WTC11 (cell line): ENCODE data around the gene ATF4. TPM values are rescaled to one million over a fixed set of nuclear protein-coding genes. Genes with fewer than 3 reads are reported as not detected.

ENCODE experiments used
- ATAC-seq: fragments of 200-7000 bp; cut with Tn5 transposase; 2 replicates; pipeline ENCODE4 v1.10.0; 2021; ENCODE audit warnings: mild to moderate bottlenecking, moderate library complexity
- CTCF ChIA-PET: fragments of 300-600 bp; sonication (Branson Sonifier 250); formaldehyde crosslinking; loops from one replicate; lab custom pipeline; 2021; ENCODE audit warnings: antibody characterized with exemption; lab: Charles Lee
- POLR2A ChIA-PET: fragments of 350-600 bp; sonication (Branson Sonifier 250); formaldehyde crosslinking; loops from one replicate; lab custom pipeline; 2021; ENCODE audit warnings: antibody characterized with exemption; lab: Charles Lee
- DNase-seq: peaks from one replicate; pipeline ENCODE4 v3.0.0; 2021; ENCODE audit warnings: low spot score
- H3K27ac Mint-ChIP-seq: 2 replicates; pipeline ENCODE4 v1.8.0; 2021; ENCODE audit warnings: mixed read lengths
- H3K27me3 Mint-ChIP-seq: 2 replicates; pipeline ENCODE4 v1.8.0; 2021; ENCODE audit warnings: low read depth, mild to moderate bottlenecking, moderate library complexity, mixed read lengths
- H3K36me3 Mint-ChIP-seq: 2 replicates; pipeline ENCODE4 v1.8.0; 2021; ENCODE audit warnings: mixed read lengths
- H3K4me1 Mint-ChIP-seq: 2 replicates; pipeline ENCODE4 v1.8.0; 2022; ENCODE audit warnings: mixed read lengths
- H3K4me3 Mint-ChIP-seq: 2 replicates; pipeline ENCODE4 v1.8.0; 2021; ENCODE audit warnings: mild to moderate bottlenecking, moderate library complexity, mixed read lengths
- H3K9me3 Mint-ChIP-seq: 2 replicates; pipeline ENCODE4 v1.8.0; 2021; ENCODE audit warnings: mixed read lengths
- ATF6 ChIP-seq: sonication (generic); formaldehyde crosslinking; IDR thresholded peaks from 2 replicates; pipeline ENCODE4 v1.8.1; 2023; ENCODE audit warnings: mild to moderate bottlenecking, missing genetic modification reagents
- CREM ChIP-seq: sonication (generic); formaldehyde crosslinking; IDR thresholded peaks from 2 replicates; pipeline ENCODE4 v1.8.1; 2022; ENCODE audit warnings: mild to moderate bottlenecking, missing genetic modification reagents, moderate library complexity
- CTCF ChIP-seq: fragments of 200-600 bp; IDR thresholded peaks from 2 replicates; pipeline ENCODE4 v1.8.0; 2022; ENCODE audit warnings: antibody characterized with exemption
- HMGXB4 ChIP-seq: sonication (generic); formaldehyde crosslinking; IDR thresholded peaks from 2 replicates; pipeline ENCODE4 v1.8.1; 2023; ENCODE audit warnings: mild to moderate bottlenecking, moderate library complexity, missing genetic modification reagents
- KAT7 ChIP-seq: sonication (generic); formaldehyde crosslinking; IDR thresholded peaks from 2 replicates; pipeline ENCODE4 v1.8.1; 2023; ENCODE audit warnings: missing genetic modification reagents, mild to moderate bottlenecking, borderline replicate concordance
- PREB ChIP-seq: sonication (generic); formaldehyde crosslinking; IDR thresholded peaks from 2 replicates; pipeline ENCODE4 v1.8.1; 2022; ENCODE audit warnings: mild to moderate bottlenecking, missing genetic modification reagents, moderate library complexity, borderline replicate concordance
- TEAD1 ChIP-seq: sonication (generic); formaldehyde crosslinking; IDR thresholded peaks from 2 replicates; pipeline ENCODE4 v1.8.0; 2022; ENCODE audit warnings: mild to moderate bottlenecking, missing genetic modification reagents
- TEAD4 ChIP-seq: sonication (generic); formaldehyde crosslinking; IDR thresholded peaks from 2 replicates; pipeline ENCODE4 v1.8.0; 2022; ENCODE audit warnings: mild to moderate bottlenecking, missing genetic modification reagents
- ZNF138 ChIP-seq: sonication (generic); formaldehyde crosslinking; conservative IDR thresholded peaks from 2 replicates; pipeline ENCODE4 v1.8.1; 2022; ENCODE audit warnings: mild to moderate bottlenecking, moderate library complexity, missing genetic modification reagents
- ZNF219 ChIP-seq: sonication (generic); formaldehyde crosslinking; IDR thresholded peaks from 2 replicates; pipeline ENCODE4 v1.8.0; 2023; ENCODE audit warnings: missing genetic modification reagents, mild to moderate bottlenecking, borderline replicate concordance
- total RNA-seq: library from RNA; stranded (reverse); gene quantifications from 3 replicates; pipeline ENCODE4 v1.2.3, GENCODE V29; 2021
- TF ChIP-seq, protein P1 (sequence below): sonication (generic); formaldehyde crosslinking; IDR thresholded peaks from 2 replicates; pipeline ENCODE4 v1.8.0; 2022; ENCODE audit warnings: mild to moderate bottlenecking, missing genetic modification reagents
- TF ChIP-seq, protein P2 (sequence below): sonication (generic); formaldehyde crosslinking; IDR thresholded peaks from 2 replicates; pipeline ENCODE4 v1.8.0; 2022; ENCODE audit warnings: mild to moderate bottlenecking, missing genetic modification reagents

The ATF4 gene
- total RNA-seq, 1 experiment from 2014 or later, result 460 TPM

DNA sequence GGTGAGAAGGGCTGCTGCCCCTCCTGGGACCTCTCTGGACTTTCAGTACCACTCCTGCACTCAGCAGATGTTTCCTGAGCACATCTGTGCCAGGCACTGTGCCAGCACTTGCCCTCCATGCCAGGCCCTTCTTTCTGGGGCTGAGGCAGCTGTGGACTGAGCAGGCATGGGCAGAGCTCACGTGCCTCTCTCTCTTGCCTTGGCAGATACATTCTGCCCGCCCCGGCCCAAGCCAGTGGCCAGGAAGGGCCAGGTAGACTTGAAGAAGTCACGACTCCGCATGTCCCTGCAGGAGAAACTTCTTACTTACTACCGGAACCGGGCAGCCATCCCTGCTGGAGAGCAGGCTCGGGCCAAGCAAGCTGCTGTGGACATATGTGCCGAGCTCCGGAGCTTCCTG lies 8.3 kb upstream of the ATF4 start (continued):
- TF ChIP-seq HMGXB4 (CRISPR knock-in tag), result no peak
- TF ChIP-seq ATF6 (CRISPR knock-in tag), result no peak
- no peak for TF ChIP-seq TEAD1
- TF ChIP-seq ZNF138 (CRISPR knock-in tag), result no peak
- no peak for TF ChIP-seq TEAD4 (CRISPR knock-in tag)

- Mint-ChIP-seq H3K36me3 (peaks cover 79% of the 10 kb centered on the region), H3K4me1 (peaks cover 4% of the 10 kb centered on the region), H3K27ac (no peak overlapping the region), H3K9me3 (no peaks in the 10 kb centered on the region), H3K4me3 (no peak overlapping the region), H3K27me3 (peaks cover 89% of the 10 kb centered on the region)
- TF ChIP-seq, protein P1, sequence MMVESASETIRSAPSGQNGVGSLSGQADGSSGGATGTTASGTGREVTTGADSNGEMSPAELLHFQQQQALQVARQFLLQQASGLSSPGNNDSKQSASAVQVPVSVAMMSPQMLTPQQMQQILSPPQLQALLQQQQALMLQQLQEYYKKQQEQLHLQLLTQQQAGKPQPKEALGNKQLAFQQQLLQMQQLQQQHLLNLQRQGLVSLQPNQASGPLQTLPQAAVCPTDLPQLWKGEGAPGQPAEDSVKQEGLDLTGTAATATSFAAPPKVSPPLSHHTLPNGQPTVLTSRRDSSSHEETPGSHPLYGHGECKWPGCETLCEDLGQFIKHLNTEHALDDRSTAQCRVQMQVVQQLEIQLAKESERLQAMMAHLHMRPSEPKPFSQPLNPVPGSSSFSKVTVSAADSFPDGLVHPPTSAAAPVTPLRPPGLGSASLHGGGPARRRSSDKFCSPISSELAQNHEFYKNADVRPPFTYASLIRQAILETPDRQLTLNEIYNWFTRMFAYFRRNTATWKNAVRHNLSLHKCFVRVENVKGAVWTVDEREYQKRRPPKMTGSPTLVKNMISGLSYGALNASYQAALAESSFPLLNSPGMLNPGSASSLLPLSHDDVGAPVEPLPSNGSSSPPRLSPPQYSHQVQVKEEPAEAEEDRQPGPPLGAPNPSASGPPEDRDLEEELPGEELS, result no peak
- DNase-seq, result no peak
- no peak for ATAC-seq
- POLR2A ChIA-PET, result no interaction called here
- CTCF ChIA-PET, result interaction anchor here (1.0 to 5.6 kb wide), 21 partner anchors 11 to 644 kb away, joined by 3 to 54 read pairs (median 7); partner anchors contain the start of gene MIEF1
These were observed 6.6 kb upstream of the ATF4 start for GRCh38 chr22:39513791-39514190.

DNA sequence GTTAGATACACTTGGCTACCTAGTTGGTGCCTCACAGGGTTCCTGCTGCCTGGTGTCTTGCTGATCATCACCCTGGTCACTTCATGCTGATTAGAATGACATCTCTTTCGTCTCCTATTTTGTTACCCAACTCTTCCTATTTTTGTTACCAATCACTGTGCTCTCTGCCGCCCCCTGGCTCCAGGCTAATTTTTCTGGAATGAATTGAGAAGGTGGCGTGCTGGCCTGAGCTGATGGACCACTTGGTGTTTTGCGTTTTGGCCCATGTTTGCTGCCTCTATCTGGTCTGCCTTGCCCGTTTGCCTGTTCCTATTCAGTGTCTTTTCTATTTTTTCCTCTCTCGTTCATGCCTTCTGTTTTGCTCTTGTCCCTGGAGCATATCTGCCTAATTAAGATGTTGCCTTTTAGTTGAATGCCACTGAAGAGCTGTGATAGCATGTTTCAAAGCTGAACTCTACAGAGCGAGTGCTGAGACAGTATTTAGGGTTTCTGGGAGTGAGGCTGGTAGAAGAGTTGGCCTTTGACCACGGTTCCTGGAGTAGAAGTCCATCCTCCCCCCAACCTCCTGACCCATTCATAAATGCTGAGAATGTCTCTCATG lies 5.9 kb upstream of the ATF4 start:
- H3K4me3 Mint-ChIP-seq, result no peak overlapping the region
- H3K4me1 Mint-ChIP-seq, result peaks cover 8% of the 10 kb centered on the region
- DNase-seq (peak; percentile 73), ATAC-seq (no peak; the same call in 1 of the 2 replicates)
- H3K9me3 Mint-ChIP-seq, result no peaks in the 10 kb centered on the region
- peaks cover 72% of the 10 kb centered on the region for H3K36me3 Mint-ChIP-seq
- H3K27me3 Mint-ChIP-seq, result peaks cover 83% of the 10 kb centered on the region
- no peak for TF ChIP-seq TEAD4 (CRISPR knock-in tag)
- peak; percentile 66 for TF ChIP-seq CTCF
- no peak overlapping the region for H3K27ac Mint-ChIP-seq
- POLR2A ChIA-PET, result no interaction called here
- CTCF ChIA-PET, result interaction anchor here (0.6 to 5.6 kb wide), 42 partner anchors 10 to 645 kb away, joined by 3 to 54 read pairs (median 5); partner anchors contain the start of genes MIEF1, RPS19BP1 and TAB1

DNA sequence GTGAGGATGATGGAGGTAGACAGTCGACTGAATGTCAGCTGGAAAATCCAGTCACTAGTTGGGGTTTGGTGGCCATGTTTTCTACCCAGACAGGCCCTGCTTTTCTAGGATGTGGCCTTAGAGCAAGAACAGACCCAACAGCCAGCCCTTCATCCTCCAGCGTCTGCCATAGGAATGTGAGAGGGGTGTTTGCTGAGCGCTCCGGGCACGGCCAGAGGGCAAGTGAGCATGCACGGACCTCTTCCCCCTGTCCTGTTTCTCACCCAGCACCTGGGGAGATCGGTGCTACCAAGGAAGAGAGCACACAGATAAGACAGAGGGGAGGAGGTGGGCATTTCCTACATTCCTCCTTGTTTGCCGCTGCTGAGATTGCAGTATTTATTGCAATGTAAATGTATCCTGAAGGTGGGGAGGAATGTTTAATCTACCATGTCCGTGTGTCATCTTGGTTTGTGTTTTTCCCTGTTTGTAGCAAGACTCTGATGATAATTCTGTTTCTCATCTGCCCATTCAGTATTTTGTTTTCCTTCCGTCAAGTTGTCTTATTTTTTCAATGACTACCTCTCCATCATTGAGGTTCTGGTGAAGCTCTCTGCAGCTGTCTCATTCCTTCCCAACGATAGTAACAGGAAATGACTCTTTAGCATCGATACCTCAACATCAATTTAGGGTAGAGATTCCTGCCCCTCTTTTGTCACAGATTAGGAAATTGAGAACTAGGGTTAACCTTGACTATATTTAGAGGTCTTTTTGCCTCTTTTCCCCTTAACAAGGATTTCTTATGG lies 4.9 kb upstream of the ATF4 start:
- H3K36me3 Mint-ChIP-seq, result peaks cover 69% of the 10 kb centered on the region
- TF ChIP-seq CREM (CRISPR knock-in tag) (no peak), KAT7 (no peak), PREB (CRISPR knock-in tag) (no peak), ZNF219 (no peak)
- TF ChIP-seq, protein P2, sequence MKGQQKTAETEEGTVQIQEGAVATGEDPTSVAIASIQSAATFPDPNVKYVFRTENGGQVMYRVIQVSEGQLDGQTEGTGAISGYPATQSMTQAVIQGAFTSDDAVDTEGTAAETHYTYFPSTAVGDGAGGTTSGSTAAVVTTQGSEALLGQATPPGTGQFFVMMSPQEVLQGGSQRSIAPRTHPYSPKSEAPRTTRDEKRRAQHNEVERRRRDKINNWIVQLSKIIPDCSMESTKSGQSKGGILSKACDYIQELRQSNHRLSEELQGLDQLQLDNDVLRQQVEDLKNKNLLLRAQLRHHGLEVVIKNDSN (CRISPR knock-in tag), result no peak

More for the DNA sequence above, 4.9 kb upstream of the ATF4 start:
- no peak overlapping the region for H3K4me3 Mint-ChIP-seq
- CTCF ChIA-PET, result interaction anchor here (0.8 to 5.6 kb wide), 20 partner anchors 9 to 173 kb away, joined by 3 to 54 read pairs (median 5); partner anchors contain the start of genes MIEF1 and TAB1
- H3K4me1 Mint-ChIP-seq, result peaks cover 8% of the 10 kb centered on the region
- H3K27ac Mint-ChIP-seq, result no peak overlapping the region
- POLR2A ChIA-PET, result interaction anchor here (1.0 kb wide), 1 partner anchor 9 kb away, joined by 3 read pairs; no protein-coding TSS in a partner anchor
- DNase-seq, result no peak
- ATAC-seq, result no peak
- peaks cover 76% of the 10 kb centered on the region for H3K27me3 Mint-ChIP-seq
- H3K9me3 Mint-ChIP-seq, result no peaks in the 10 kb centered on the region
